Adrenal gland (tissue), 12 donors: ENCODE data around the gene IFT25. TPM values are rescaled to one million over a fixed set of nuclear protein-coding genes. Genes with fewer than 3 reads are reported as not detected.

ENCODE experiments used
- DNase-seq, 7 donors: peaks; one replicate each; pipeline ENCODE4 v3.0.0-alpha.2; 2019 to 2020
- H3K27ac ChIP-seq, 5 donors: fragments of 200-600 bp; sonication (generic) in 4 of 5; 1 replicate in 3 of 5; 2 replicates in 2 of 5; pipeline versions ENCODE4 v1.5.1 to v1.8.0; 2016 to 2020; ENCODE audit warnings: mild to moderate bottlenecking in 1 of 5
- H3K27me3 ChIP-seq: fragments of 200-600 bp; 2 replicates; pipeline ENCODE4 v1.8.0; 2021
- H3K36me3 ChIP-seq, 2 donors: fragments of 200-600 bp; replicated peaks in 1 of 2; 1 replicate in 1 of 2; 2 replicates in 1 of 2; pipeline versions ENCODE4 v1.5.1 to v1.8.0; 2018 to 2022
- H3K4me1 ChIP-seq, 2 donors: fragments of 200-600 bp; replicated peaks in 1 of 2; 1 replicate in 1 of 2; 2 replicates in 1 of 2; pipeline versions ENCODE4 v1.5.1 to v1.8.0; 2018 to 2021
- H3K4me3 ChIP-seq, 4 donors: fragments of 200-600 bp; sonication (generic) in 3 of 4; one replicate each; pipeline ENCODE4 v1.5.1; 2016 to 2018
- H3K9me3 ChIP-seq, 3 donors: fragments of 200-600 bp; sonication (generic) in 1 of 3; replicated peaks in 1 of 3; 1 replicate in 2 of 3; 2 replicates in 1 of 3; pipeline versions ENCODE4 v1.5.1 to v1.8.0; 2016 to 2021
- POLR2A ChIP-seq, 2 donors: fragments of 450-650 bp; IDR thresholded peaks; one replicate each; pipeline ENCODE4 v1.6.1; 2017; ENCODE audit warnings: antibody characterized with exemption in 2 of 2, mild to moderate bottlenecking in 2 of 2, moderate library complexity in 1 of 2
- WGBS, 4 donors: extraction: QIAGEN DNeasy Blood & Tissue Kit in 2 of 4; methylation state at CpG; one replicate each; pipeline versions ENCODE4 v1.1.5 to v1.1.7; 2013 to 2017; 5-methylcytosine and 5-hydroxymethylcytosine counted together
- intact Hi-C, 2 donors: fragments of 100-400 bp; cut with DNase I; formaldehyde crosslinking; loops; one replicate each; pipeline versions ENCODE4 v1.14.1 to v1.15.0; 2022 to 2023
- polyA plus RNA-seq, 3 donors: library from polyadenylated mRNA; stranded (reverse); fragments of 200-250 nt in 2 of 3; fragments of 350-450 nt in 1 of 3; fragmentation: Illumina TruSeq in 1 of 3; extraction: RNeasy Lipid Tissue Mini Kit (QIAGEN cat#74804) in 1 of 3; gene quantifications; one replicate each; pipeline ENCODE4 v1.2.3, GENCODE V29; 2013 to 2014
- total RNA-seq, 9 donors: library from RNA; depleted of rRNA in 4 of 9; stranded (reverse); fragments of >200 nt in 4 of 9; fragments of 120-200 nt in 1 of 9; fragmentation: NEBNext Ultra II Directional in 1 of 9; extraction: Animal tissue kit (Norgen Biotek cat#: 25700) in 1 of 9; gene quantifications; one replicate each; pipeline versions ENCODE4 v1.1.0 to v1.2.4, GENCODE V29; 2013 to 2023
- TF ChIP-seq, protein P1 (sequence below), 6 experiments: fragments of 450-650 bp in 4 of 6; fragments of 200-600 bp in 2 of 6; sonication (generic) in 1 of 6; IDR thresholded peaks; 1 replicate in 5 of 6; 2 replicates in 1 of 6; pipeline versions ENCODE4 v1.5.1 to v1.8.0; 2016 to 2021; ENCODE audit warnings: antibody characterized with exemption in 6 of 6, mild to moderate bottlenecking in 2 of 6, moderate library complexity in 1 of 6
- donor health status: healthy with polysubstance abuse.
- donor health status: Bipolar disorder and iron deficiency.
- donor health status: DM: yes; HTN: yes; CAD: no.
- donor health status: DM: no; HTN: no; CAD: no.
- donor health status: DM: no; HTN: no; CAD: no.
- donor health status: DM: yes; HTN: yes; CAD: no.

The IFT25 gene
- total and polyA plus RNA-seq, 12 donors: 7.2 to 53.1 (median 29.1) TPM

DNA sequence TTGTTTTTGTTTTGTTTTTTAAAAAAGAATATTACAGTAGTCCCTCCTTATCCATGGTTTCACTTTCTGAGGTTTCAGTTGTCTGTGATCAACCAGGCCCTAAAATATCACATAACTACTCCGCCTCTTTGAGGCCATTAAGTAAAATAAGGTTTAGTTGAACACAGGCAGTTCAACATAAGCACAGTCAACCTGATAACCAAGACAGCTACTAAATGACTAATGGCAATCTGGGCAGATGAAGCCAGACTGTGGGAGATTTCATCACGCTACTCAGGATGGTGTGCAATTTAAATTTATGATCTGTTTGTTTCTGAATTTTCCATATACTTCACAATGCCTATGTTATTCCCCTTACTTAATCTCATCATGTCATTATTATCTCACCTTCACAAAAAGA is 42.4 kb upstream of the IFT25 start:
- no peak for DNase-seq
- no peaks in the 10 kb centered on the region for H3K4me1 ChIP-seq
- WGBS, 4 donors: 79 to 89% (median 87%) methylated on average over 2 of the region's 2 CpGs

DNA sequence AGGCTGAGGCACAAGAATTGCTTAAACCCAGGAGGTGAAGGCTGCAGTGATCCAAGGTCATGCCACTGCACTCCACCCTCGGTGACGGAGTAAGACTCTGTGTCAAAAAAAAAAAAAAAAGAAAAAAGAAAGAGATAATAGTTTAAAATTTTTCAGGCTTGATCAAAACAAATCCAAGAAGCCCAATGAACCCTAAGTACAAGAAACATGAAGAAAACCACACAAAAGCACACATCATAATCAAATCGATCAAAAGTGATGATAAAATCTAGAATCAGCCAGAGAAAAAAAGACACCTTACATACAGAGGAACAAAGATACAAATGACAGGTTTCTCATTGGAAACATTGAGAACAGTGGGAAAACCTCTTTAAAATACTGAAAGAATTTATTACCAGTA is 41.0 kb upstream of the IFT25 start:
- Histone ChIP-seq H3K9me3 (no peaks in the 10 kb centered on the region), H3K27me3 (no peaks in the 10 kb centered on the region), H3K4me1 (no peaks in the 10 kb centered on the region), H3K4me3 (no peak overlapping the region), H3K36me3 (no peaks in the 10 kb centered on the region), H3K27ac (no peak overlapping the region)
- TF ChIP-seq, protein P1, sequence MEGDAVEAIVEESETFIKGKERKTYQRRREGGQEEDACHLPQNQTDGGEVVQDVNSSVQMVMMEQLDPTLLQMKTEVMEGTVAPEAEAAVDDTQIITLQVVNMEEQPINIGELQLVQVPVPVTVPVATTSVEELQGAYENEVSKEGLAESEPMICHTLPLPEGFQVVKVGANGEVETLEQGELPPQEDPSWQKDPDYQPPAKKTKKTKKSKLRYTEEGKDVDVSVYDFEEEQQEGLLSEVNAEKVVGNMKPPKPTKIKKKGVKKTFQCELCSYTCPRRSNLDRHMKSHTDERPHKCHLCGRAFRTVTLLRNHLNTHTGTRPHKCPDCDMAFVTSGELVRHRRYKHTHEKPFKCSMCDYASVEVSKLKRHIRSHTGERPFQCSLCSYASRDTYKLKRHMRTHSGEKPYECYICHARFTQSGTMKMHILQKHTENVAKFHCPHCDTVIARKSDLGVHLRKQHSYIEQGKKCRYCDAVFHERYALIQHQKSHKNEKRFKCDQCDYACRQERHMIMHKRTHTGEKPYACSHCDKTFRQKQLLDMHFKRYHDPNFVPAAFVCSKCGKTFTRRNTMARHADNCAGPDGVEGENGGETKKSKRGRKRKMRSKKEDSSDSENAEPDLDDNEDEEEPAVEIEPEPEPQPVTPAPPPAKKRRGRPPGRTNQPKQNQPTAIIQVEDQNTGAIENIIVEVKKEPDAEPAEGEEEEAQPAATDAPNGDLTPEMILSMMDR (IDR thresholded peaks at IDR 0.05): no peak
- no peak for TF ChIP-seq POLR2A (IDR thresholded peaks at IDR 0.05)
- DNase-seq: no peak
- 56 to 80% (median 70%) methylated on average over 3 of the region's 3 CpGs for WGBS, 4 donors
- intact Hi-C loops: no loop called here

More for the DNA sequence above, 42.4 kb upstream of the IFT25 start:
- H3K36me3 ChIP-seq: no peaks in the 10 kb centered on the region
- H3K27ac ChIP-seq: no peak overlapping the region
- H3K4me3 ChIP-seq: no peak overlapping the region
- no peaks in the 10 kb centered on the region for H3K9me3 ChIP-seq
- H3K27me3 ChIP-seq: no peaks in the 10 kb centered on the region
- intact Hi-C loops: no loop called here
- TF ChIP-seq, protein P1 (IDR thresholded peaks at IDR 0.05): no peak
- TF ChIP-seq POLR2A (IDR thresholded peaks at IDR 0.05): no peak

DNA sequence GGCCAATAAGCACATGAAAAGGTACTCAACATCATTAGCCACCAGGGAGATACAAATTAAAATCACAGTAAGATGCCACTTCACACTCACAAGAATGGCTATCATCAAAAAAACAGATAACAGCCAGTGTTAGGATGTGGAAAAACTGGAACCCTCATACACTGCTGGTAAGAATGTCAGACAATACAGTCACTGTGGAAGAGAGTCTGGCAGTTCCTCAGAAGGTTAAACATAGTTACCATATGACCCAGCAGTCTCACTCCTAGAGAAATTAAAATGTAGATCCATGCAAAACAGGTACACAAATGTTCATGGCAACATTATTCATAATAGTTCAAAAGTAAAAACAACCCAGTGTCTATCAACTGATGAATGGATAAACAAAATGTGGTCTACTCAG is 39.2 kb upstream of the IFT25 start:
- Histone ChIP-seq H3K4me1 (no peaks in the 10 kb centered on the region), H3K27me3 (no peaks in the 10 kb centered on the region), H3K36me3 (no peaks in the 10 kb centered on the region), H3K9me3 (no peaks in the 10 kb centered on the region), H3K27ac (no peak overlapping the region), H3K4me3 (no peak overlapping the region)
- intact Hi-C loops: no loop called here
- TF ChIP-seq, protein P1 (IDR thresholded peaks at IDR 0.05): no peak
- no peak for TF ChIP-seq POLR2A (IDR thresholded peaks at IDR 0.05)
- no peak for DNase-seq

DNA sequence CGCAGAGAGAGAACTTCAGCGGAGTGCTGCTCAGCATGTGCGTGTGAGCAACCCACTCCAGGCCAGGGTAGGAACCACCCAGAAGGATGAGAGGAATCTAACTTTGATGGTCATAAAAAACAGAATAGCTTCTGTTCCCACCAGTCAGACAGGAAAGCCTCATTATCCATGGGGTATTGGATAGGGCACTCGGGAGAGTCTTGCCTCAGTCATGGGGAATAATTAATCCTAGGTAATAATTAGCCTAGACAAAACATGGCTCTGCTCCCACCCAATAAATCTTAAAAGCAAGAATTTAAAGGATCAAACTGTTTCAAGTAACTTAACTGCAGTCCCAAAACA is 37.2 kb upstream of the IFT25 start:
- Histone ChIP-seq H3K27me3 (no peaks in the 10 kb centered on the region), H3K4me1 (no peaks in the 10 kb centered on the region), H3K27ac (no peak overlapping the region), H3K36me3 (no peaks in the 10 kb centered on the region), H3K4me3 (peak overlapping the region in 1 of 4 donors; percentile 39), H3K9me3 (no peaks in the 10 kb centered on the region)
- intact Hi-C loops: no loop called here
- DNase-seq: no peak
- 43 to 65% (median 60%) methylated on average over 4 of the region's 4 CpGs for WGBS, 4 donors
- TF ChIP-seq POLR2A (IDR thresholded peaks at IDR 0.05): no peak
- TF ChIP-seq, protein P1 (IDR thresholded peaks at IDR 0.05): no peak
